HG02885 (cell line): Measurements from ENCODE around the gene LAMA2.

Experiments used
- ATAC-seq: cut with Tn5 transposase; IDR thresholded peaks from one replicate; pipeline ENCODE4 v1.9.1; 2021; ENCODE audit warnings: mild to moderate bottlenecking; ENCODE audit not compliant: unreplicated experiment, poor library complexity

Gene LAMA2

DNA sequence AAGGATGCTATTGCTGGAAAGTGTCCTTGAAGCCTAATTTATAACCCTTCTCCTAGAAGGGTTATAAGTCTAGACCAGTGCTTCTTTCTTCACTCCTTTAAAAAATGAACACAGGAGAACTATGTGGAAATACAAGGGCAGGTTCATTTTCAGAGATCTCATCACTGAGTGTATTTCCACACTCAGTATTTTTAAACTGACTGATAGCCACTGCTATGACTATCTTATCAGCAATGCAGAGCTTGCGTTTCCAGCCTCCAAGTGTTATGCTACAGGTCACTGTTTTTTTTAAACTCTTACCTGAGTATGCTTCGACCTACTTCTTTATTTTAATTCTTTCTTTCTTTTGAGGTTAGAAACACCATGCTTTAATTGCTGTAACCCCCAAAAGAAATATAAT is 508.0 kb downstream of the LAMA2 start:
- ATAC-seq: no peak

- peak; percentile 87 for ATAC-seq
Observed at GRCh38 chr6:129393654-129394053, 510.7 kb downstream of the LAMA2 start.

GRCh38 chr6:129398764-129399163 is 515.8 kb downstream of the LAMA2 start:
- ATAC-seq: no peak

GRCh38 chr6:129402244-129402643 is 519.3 kb downstream of the LAMA2 start:
- ATAC-seq: no peak

- no peak for ATAC-seq
Observed at GRCh38 chr6:129411092-129411491, 528.2 kb downstream of the LAMA2 start.

GRCh38 chr6:129416337-129416990 is 533.5 kb downstream of the LAMA2 start:
- no peak for ATAC-seq

DNA sequence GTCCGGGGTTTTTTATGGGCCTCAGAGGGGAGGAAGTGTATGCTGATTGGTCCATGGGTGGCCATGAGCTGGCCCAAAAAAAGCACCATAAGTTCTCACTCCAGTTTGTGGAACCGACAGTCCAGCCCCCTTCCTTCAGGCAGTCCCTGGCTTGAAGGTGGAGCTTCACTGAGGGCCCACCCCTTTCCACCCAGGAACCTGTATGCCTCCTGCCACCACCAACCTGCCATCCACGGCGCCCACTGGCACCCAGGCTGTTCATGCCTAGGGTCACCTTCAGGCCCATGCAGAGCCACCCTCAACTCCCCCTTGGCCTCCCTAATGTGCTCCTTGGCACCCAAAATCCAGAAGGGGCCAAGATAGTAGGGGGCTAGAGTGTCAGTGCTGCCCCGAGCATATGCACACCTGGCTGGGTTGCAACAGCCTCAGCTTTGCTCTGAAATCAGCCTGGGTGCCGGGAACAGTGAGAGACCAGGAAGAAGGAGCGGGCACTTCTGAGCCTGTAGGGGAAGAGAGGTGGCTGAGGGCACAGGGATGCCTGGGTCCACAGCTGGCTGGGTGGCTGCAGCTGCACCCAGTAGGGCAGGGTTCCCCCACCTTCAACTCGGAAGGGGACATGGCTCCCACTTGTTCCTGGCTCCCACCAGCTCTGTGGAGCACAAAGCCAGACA is 534.6 kb downstream of the LAMA2 start:
- ATAC-seq: no peak

DNA sequence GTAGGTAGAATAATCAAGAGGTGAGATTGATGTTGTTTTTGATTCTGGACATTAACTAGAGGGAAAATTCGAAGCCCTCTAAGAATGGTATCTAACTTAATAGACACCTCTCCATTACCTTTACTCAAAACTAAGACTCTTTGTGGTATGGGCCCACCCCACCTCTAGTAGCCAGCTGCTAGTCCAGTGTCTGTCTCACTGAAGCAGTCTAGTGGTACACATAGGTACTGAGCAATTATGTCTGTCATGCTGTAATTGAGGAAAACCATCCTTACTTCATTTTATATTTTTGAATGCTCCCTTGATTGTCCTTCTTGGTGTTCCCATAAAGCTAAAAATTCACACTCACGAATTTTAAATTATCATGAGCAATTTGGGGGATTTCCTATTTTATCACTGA is 536.4 kb downstream of the LAMA2 start:
- ATAC-seq: peak; percentile 41

- no peak for ATAC-seq
Observed at GRCh38 chr6:129426343-129426742, 543.4 kb downstream of the LAMA2 start.

DNA sequence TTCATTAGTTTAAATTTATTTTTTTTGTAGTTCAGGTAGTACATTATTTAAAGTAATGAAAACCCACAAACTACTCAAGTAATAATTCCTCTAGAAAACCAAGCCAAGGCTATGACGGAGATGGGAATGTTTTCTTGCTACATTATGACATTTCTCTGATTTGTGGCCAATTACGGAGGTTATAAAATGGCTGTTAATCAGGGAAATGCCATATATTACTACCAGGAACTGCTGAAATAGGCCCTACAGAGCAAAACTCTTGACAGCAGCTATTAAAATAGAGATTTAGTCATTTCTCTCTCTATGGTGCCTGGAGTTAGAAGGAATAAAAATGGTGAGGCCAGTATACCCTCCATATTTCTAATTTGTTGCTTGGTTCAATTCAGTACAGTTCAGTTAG is 547.0 kb downstream of the LAMA2 start:
- no peak for ATAC-seq

GRCh38 chr6:129432738-129433137 is 549.8 kb downstream of the LAMA2 start:
- peak; percentile 55 for ATAC-seq

- no peak for ATAC-seq
Observed at GRCh38 chr6:129434091-129434490, 551.2 kb downstream of the LAMA2 start.

DNA sequence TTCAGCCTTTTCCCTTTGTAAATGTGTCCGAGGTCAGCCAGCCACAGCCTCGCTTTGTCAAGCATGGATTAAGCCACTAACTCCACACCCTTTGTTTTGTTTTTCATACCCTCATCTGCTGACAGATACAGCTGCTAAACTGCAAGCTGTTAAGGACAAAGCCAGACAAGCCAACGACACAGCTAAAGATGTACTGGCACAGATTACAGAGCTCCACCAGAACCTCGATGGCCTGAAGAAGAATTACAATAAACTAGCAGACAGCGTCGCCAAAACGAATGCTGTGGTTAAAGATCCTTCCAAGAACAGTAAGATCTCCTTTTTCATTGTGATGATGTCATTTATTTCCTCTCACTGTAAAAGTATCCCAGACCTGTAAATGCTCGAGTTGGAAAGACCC is 557.8 kb downstream of the LAMA2 start:
- no peak for ATAC-seq

DNA sequence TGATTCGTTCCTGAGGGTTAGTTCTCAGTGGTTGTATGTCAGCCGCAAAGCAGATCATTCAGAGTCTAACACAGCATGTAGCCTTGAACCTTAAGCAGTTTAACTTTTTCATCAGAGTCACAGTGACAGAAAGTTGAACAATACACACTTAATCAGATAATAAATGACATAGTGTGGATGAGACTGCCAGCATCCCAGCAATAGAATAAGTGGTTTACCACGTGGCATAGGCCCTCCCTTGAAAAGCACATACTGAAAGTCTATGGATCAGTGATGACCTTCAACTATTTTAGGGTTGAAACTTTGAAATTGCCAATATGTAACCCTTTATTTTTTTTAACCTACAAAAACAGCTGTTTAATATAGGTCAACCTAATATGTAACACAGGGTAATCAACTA is 561.7 kb downstream of the LAMA2 start:
- no peak for ATAC-seq

GRCh38 chr6:129446272-129447197 is 563.6 kb downstream of the LAMA2 start:
- ATAC-seq: no peak

- no peak for ATAC-seq
Observed at GRCh38 chr6:129447198-129447565, 564.2 kb downstream of the LAMA2 start.

GRCh38 chr6:129448965-129449364 is 566.0 kb downstream of the LAMA2 start:
- peak; percentile 100 for ATAC-seq

DNA sequence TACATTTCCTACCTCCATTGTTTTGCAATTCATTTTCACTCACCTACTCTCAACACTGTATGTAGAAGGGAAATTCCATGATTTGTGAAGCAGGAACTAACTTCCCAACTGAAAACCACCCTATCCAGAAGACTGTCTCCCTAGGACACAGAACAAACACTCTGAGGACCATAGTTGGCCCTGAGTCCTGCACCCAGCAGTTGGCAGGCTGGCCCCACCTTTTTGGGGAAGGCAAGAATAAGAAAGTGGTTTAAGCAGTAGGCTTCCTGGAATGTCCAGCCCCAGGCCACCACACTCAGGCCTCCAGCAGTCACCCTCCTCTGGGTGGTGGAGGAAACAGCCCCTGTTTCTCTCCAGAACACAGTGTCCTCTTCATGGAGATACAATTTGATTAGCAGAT is 568.2 kb downstream of the LAMA2 start:
- ATAC-seq: no peak

- no peak for ATAC-seq
Observed at GRCh38 chr6:129453073-129453472, 570.1 kb downstream of the LAMA2 start.

DNA sequence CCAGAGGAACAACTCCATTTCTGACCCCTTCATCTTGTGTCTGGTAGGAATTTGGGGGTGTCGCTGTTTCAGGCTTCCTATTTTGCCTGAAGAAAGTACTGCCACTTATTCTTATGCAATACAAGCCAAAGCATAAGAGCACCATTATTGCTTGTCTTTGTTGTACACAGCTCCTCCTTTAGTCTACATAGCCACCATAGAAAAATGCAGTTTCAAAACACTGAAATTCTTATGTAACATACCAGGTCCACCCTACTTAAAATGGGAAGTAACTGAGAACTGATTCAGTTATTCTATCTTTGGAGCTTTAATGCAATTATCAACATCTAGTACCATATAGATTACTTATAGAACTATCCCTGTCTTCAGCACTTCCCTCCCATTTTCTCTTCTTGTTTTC is 571.5 kb downstream of the LAMA2 start:
- ATAC-seq: no peak

DNA sequence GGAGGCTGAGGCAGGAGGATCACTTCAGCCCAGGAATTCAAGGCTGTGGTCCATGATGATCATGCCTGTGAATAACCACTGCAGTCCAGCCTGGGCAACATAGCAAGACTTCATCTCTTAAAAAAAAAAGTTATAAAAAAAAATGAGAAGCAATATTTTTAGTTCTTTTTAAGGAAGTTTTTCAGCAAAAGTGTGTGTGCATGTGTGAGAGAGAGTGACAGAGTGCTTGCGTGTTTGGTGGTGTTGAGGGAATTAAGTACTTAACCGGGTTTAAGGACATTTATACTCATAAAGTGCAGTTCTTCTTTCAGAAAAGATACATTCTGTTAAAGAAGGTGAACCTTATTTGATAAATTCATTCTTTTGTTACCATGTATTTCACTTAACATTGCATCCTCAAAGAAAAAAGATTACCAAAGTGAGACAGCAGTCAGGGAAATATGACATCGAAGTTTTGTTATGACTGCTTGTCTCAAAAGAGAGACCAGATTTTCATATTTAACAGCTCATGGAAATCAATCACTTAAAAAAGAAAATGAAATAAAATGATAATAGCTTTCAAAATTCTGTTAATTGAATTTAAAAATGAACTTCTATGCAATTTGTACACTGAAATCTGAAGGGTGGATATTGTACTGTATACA is 572.3 kb downstream of the LAMA2 start:
- ATAC-seq: no peak
